GM23248 (cell line): ENCODE measurements around the gene CAPS.

Source experiments
- EZH2 ChIP-seq: fragments of 200-600 bp; sonication (generic); IDR thresholded peaks from 2 replicates; pipeline ENCODE4 v1.6.1; 2018; ENCODE audit warnings: antibody characterized with exemption, mild to moderate bottlenecking; ENCODE audit not compliant: insufficient read depth, poor library complexity, severe bottlenecking
- EZH2phosphoT487 ChIP-seq: fragments of 200-600 bp; sonication (generic); IDR thresholded peaks from 2 replicates; pipeline ENCODE4 v1.6.1; 2018; ENCODE audit warnings: antibody characterized with exemption, moderate library complexity, mild to moderate bottlenecking, low read depth; ENCODE audit not compliant: insufficient read depth

DNA sequence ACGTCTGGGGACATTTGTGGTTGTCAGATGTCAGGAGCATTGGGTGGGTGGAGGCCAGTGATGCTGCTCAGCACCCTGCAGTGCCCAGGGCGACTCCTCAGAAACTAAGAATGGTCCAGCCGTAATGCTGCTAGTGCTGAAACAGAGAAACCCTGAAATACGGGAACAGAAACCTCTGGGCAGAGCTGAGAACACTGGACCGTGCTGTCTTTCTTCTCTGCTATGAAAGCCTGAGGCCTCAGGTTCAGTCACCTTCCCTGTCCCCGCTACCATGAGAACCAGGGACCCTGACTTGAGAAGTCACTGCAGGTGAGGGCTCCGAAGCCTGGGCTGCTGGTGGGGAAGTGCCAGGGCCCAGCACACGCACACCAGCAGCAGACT lies 13.4 kb downstream of the CAPS start:
- TF ChIP-seq EZH2 = no peak
- no peak for TF ChIP-seq EZH2phosphoT487
